SK-N-SH (cell line): ENCODE results near the gene PDE6D. TPM values are rescaled to one million over a fixed set of nuclear protein-coding genes. Genes with fewer than 3 reads are reported as not detected.

Experiments
- CTCF ChIA-PET: fragments of 300-600, 350-600 bp; formaldehyde crosslinking; extraction: SDS; loops from one replicate; lab custom pipeline; 2021; lab: Yijun Ruan, JAX
- POLR2A ChIA-PET: fragments of 350-600 bp; sonication (Branson Sonifier 250); formaldehyde crosslinking; extraction: SDS; loops from one replicate; lab custom pipeline; 2020; ENCODE audit warnings: antibody characterized with exemption, inconsistent platforms; lab: Yijun Ruan, JAX
- DNase-seq: peaks from one replicate; pipeline ENCODE4 v3.0.0; 2012
- H2AFZ ChIP-seq: fragments of 200-600 bp; sonication (generic); 2 replicates; pipeline ENCODE4 v1.8.1; 2016; ENCODE audit warnings: antibody characterized with exemption, mild to moderate bottlenecking, low read depth
- H3F3A ChIP-seq: fragments of 200-600 bp; sonication (generic); replicated peaks from 2 replicates; pipeline ENCODE3; 2016; ENCODE audit warnings: antibody characterized with exemption, mild to moderate bottlenecking; ENCODE audit not compliant: insufficient read depth
- H3K27ac ChIP-seq, 2 experiments: fragments of 200-500 bp in 1 of 2; fragments of 200-600 bp in 1 of 2; sonication (Bioruptor generic) in 1 of 2; sonication (generic), shearing (Covaris generic) in 1 of 2; 2 replicates each; pipeline versions ENCODE4 v1.5.1 to v1.6.1; 2014 to 2016; ENCODE audit warnings: low read depth in 2 of 2, inconsistent platforms in 1 of 2, low read length in 1 of 2, mild to moderate bottlenecking in 1 of 2, mixed read lengths in 1 of 2
- H3K27me3 ChIP-seq: fragments of 200-600 bp; sonication (generic), shearing (Covaris generic); 2 replicates; pipeline ENCODE4 v1.6.1; 2016; ENCODE audit warnings: mixed run types; ENCODE audit not compliant: insufficient read depth
- H3K36me3 ChIP-seq, 2 experiments: fragments of 200-500 bp in 1 of 2; fragments of 200-600 bp in 1 of 2; sonication (Bioruptor generic) in 1 of 2; sonication (generic) in 1 of 2; replicated peaks in 1 of 2; 2 replicates each; pipeline versions ENCODE3 to v1.5.1; 2014 to 2016; ENCODE audit warnings: low read length in 1 of 2, mild to moderate bottlenecking in 1 of 2; ENCODE audit not compliant: insufficient read depth in 2 of 2, control insufficient read depth in 1 of 2
- H3K4me1 ChIP-seq, 2 experiments: fragments of 200-500 bp in 1 of 2; fragments of 200-600 bp in 1 of 2; sonication (Bioruptor generic) in 1 of 2; sonication (generic), shearing (Covaris generic) in 1 of 2; 2 replicates each; pipeline versions ENCODE4 v1.5.1 to v1.6.1; 2014 to 2016; ENCODE audit warnings: low read depth in 1 of 2, low read length in 1 of 2, mixed run types in 1 of 2; ENCODE audit not compliant: insufficient read depth in 2 of 2, control insufficient read depth in 1 of 2
- H3K4me2 ChIP-seq: fragments of 200-600 bp; sonication (generic), shearing (Covaris generic); 2 replicates; pipeline ENCODE4 v1.6.1; 2017; ENCODE audit warnings: mixed run types
- H3K4me3 ChIP-seq, 2 experiments: fragments of 200-500 bp in 1 of 2; fragments of 200-600 bp in 1 of 2; sonication (Bioruptor generic) in 1 of 2; sonication (generic), shearing (Covaris generic) in 1 of 2; 2 replicates each; pipeline versions ENCODE4 v1.5.1 to v1.8.1; 2014 to 2016; ENCODE audit warnings: low read depth in 2 of 2, inconsistent platforms in 1 of 2, low read length in 1 of 2, mild to moderate bottlenecking in 1 of 2, mixed read lengths in 1 of 2, moderate library complexity in 1 of 2
- H3K79me2 ChIP-seq: fragments of 200-600 bp; sonication (generic); 2 replicates; pipeline ENCODE4 v1.8.1; 2017; ENCODE audit warnings: mild to moderate bottlenecking; ENCODE audit not compliant: insufficient read depth
- H3K9ac ChIP-seq: fragments of 200-600 bp; sonication (generic); 2 replicates; pipeline ENCODE4 v1.6.1; 2017; ENCODE audit warnings: mixed run types
- H3K9me2 ChIP-seq: fragments of 200-600 bp; sonication (generic); 2 replicates; pipeline ENCODE4 v1.6.1; 2017; ENCODE audit warnings: mixed run types
- H3K9me3 ChIP-seq: fragments of 200-600 bp; sonication (generic); 2 replicates; pipeline ENCODE4 v1.6.1; 2017; ENCODE audit warnings: mixed run types, mild to moderate bottlenecking, moderate library complexity
- H4K20me1 ChIP-seq: fragments of 200-600 bp; sonication (generic); 2 replicates; pipeline ENCODE4 v1.6.1; 2017; ENCODE audit warnings: mild to moderate bottlenecking, mixed run types; ENCODE audit not compliant: insufficient read depth
- CHD2 ChIP-seq: fragments of 150-350 bp; IDR thresholded peaks from 2 replicates; pipeline ENCODE4 v1.6.1; 2018; ENCODE audit warnings: low read length; ENCODE audit not compliant: partially characterized antibody
- EP300 ChIP-seq, 2 experiments: IDR thresholded peaks; 2 replicates each; pipeline versions ENCODE4 v1.4.0 to v1.6.1; 2012; ENCODE audit warnings: borderline replicate concordance in 1 of 2, low read depth in 1 of 2, low read length in 1 of 2
- EZH2phosphoT487 ChIP-seq: fragments of 200-600 bp; sonication (generic); IDR thresholded peaks from 2 replicates; pipeline ENCODE4 v1.6.1; 2017; ENCODE audit warnings: low read depth, mixed run types, mild to moderate bottlenecking, antibody characterized with exemption, moderate library complexity, borderline replicate concordance
- JUND ChIP-seq: IDR thresholded peaks from 2 replicates; pipeline ENCODE4 v1.4.0; 2012
- MXI1 ChIP-seq: IDR thresholded peaks from 2 replicates; pipeline ENCODE4 v1.6.1; 2012; ENCODE audit warnings: mild to moderate bottlenecking, low read depth, low read length, improper control_type of control experiment
- RAD21 ChIP-seq: IDR thresholded peaks from 2 replicates; pipeline ENCODE4 v1.6.1; 2012; ENCODE audit warnings: mild to moderate bottlenecking, low read length
- RCOR1 ChIP-seq: fragments of 150-350 bp; IDR thresholded peaks from 2 replicates; pipeline ENCODE4 v1.6.1; 2017; ENCODE audit warnings: antibody characterized with exemption, low read length
- RFX5 ChIP-seq: IDR thresholded peaks from 2 replicates; pipeline ENCODE4 v1.6.1; 2012; ENCODE audit warnings: mild to moderate bottlenecking, improper control_type of control experiment, low read length
- RXRA ChIP-seq: IDR thresholded peaks from 2 replicates; pipeline ENCODE4 v1.4.0; 2012; ENCODE audit warnings: low read depth, mild to moderate bottlenecking, borderline replicate concordance
- SIN3A ChIP-seq: IDR thresholded peaks from 2 replicates; pipeline ENCODE4 v1.6.1; 2012; ENCODE audit warnings: low read depth, mild to moderate bottlenecking, low read length, moderate library complexity, borderline replicate concordance
- TAF1 ChIP-seq: IDR thresholded peaks from 2 replicates; pipeline ENCODE4 v1.6.1; 2012; ENCODE audit warnings: low read depth, mild to moderate bottlenecking, low read length, moderate library complexity, borderline replicate concordance
- whole genome bisulfite sequencing: methylation state at CpG from one replicate; pipeline ENCODE4 v1.1.6; 2017; ENCODE audit warnings: low lambda C conversion rate; 5-methylcytosine and 5-hydroxymethylcytosine counted together
- polyA plus RNA-seq, 3 experiments: library from polyadenylated mRNA; depleted of rRNA; stranded (reverse); fragments of >200 nt; gene quantifications; 2 replicates each; pipeline ENCODE4 v1.2.3, GENCODE V29; 2012

PDE6D gene
- polyA plus RNA-seq, 1 of the 3 experiments (the other 2 are of a cell fraction): 33.9 TPM

DNA sequence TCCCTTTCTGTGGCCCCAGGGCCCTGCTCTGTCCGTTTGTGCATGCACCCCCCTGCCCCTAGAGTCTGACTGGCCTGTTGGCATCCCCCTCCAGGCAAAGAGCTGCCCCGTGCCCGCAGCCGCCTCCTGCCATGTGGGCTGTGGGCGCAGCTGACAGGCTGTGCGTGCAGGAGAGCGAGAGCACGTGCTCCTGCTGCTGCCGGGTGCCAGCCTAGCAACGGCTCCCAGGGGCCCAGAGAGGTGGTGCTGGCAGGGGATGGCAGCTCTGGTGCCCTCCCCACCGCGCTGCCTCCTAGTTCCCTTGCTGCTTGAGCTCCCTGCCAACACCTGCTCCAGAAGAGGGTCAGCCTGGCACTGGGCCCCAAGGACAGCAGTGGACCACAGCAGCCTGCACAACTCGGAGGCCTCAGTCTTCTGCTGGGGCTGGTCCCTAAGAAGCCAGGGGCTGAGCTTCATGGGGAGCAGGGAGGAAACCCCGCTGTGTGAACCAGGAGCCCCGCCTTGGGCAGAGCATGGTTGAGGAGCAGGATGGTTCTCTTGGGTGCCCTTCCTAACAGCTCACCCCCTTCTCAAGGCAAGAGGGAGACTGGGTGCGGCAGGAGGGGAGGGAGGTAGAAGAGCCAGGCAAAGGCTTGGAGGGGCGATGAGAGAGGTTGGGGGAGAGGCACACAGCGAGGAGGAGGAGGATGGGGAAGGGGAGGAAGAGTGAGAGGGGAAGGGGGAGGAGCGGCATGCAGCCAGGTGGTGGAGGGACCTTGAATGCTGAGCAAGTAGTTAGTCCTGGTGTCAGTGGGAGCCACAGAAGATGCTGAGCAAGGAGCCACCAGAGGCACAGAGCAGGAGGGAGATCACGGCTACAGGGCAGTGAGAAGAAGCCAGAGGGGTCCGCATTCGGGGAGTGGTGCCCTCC, 96.5 kb downstream of the PDE6D start:
- H3K27ac ChIP-seq: no peak overlapping the region
- no peak overlapping the region for H3K9ac ChIP-seq
- no peak overlapping the region for H2AFZ ChIP-seq
- H3K79me2 ChIP-seq: no peaks in the 10 kb centered on the region
- H3K4me2 ChIP-seq: no peak overlapping the region
- no peaks in the 10 kb centered on the region for H3K9me3 ChIP-seq
- H3K36me3 ChIP-seq: no peaks in the 10 kb centered on the region
- H4K20me1 ChIP-seq: no peaks in the 10 kb centered on the region
- ChIA-PET CTCF (interaction anchor here (0.7 to 29.4 kb wide), 4 partner anchors 10 to 167 kb away, joined by 3 to 1218 read pairs (median 15); partner anchors contain the start of gene PTMA), POLR2A (interaction anchor here (1.2 to 5.4 kb wide), 5 partner anchors 22 to 30 kb away, joined by 4 to 38 read pairs (median 4); partner anchors contain the start of gene PTMA)
- H3F3A ChIP-seq: peaks cover 6% of the 10 kb centered on the region
- no peaks in the 10 kb centered on the region for H3K9me2 ChIP-seq
- H3K4me3 ChIP-seq: no peak overlapping the region
- no peaks in the 10 kb centered on the region for H3K27me3 ChIP-seq
- peaks cover 0 to 23% of the 10 kb centered on the region in 2 experiments; a peak in 1 of 4 replicates for H3K4me1 ChIP-seq
- TF ChIP-seq EZH2phosphoT487 (no peak), CHD2 (no peak), RCOR1 (no peak), RFX5 (no peak), TAF1 (no peak), RAD21 (no peak), MXI1 (no peak), SIN3A (no peak), EP300 (IDR thresholded peaks at IDR 0.05; ENCODE audit: borderline replicate concordance in 1 of 2, low read depth in 1 of 2, low read length in 1 of 2) (no peak)
- no peak for DNase-seq
- 91% methylated on average over 13 of the region's 22 CpGs for WGBS

DNA sequence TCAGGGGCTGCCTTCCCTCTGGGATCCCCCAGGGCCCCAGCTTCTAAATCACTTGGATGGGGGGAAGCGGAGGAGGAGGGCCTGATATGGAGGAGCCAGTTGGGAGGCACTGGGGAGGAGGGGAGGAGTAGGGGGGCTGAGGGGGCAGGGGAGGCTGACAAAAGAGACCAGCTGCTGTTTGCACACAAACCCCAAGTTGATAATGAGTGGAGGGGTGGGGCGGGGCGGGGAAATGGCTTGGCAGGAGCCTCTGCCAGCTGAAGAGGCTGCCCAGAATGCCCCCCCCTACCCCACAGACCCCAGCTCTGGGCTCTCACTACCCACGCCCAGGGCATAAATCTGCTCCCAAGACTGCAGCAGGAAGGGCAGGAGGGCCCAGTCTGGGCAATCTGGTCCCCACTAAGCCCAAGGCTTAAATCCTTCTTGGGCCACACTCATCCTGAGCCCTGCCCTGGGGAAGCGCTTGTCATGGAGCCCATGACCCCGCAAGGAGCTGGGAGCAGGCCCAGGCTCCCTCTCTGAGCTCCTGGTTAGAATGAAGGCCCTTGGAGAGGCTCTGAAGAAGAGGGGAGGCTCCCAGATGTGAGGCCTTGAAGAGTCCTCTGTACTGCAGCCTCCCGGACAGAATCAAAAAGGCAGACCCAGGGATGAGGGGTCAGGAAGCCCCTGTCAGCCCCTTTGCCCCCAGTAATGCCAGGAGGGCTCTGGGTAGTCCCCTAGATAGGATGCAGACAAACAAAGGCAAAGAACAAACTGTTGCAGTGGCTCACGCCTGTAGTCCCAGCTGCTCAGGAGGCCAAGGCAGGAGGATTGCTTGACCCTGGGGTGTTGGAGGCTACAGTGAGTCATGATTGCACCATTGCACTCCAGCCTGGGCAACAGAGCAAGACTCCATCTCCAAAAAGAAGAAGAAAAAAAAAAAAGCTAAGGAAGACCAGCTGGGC, 97.5 kb downstream of the PDE6D start:
- Histone ChIP-seq H3K4me2 (no peak overlapping the region), H3K27ac (peak overlapping the region in 1 of 2 experiments; percentile 75; a peak in 1 of 4 replicates), H4K20me1 (no peaks in the 10 kb centered on the region), H3K9me2 (no peaks in the 10 kb centered on the region), H3K79me2 (no peaks in the 10 kb centered on the region), H3K9me3 (no peaks in the 10 kb centered on the region), H3K9ac (no peak overlapping the region), H3F3A (peaks cover 6% of the 10 kb centered on the region), H3K27me3 (no peaks in the 10 kb centered on the region), H3K4me1 (peaks cover 0 to 23% of the 10 kb centered on the region in 2 experiments; a peak in 1 of 4 replicates), H3K36me3 (no peaks in the 10 kb centered on the region), H2AFZ (no peak overlapping the region), H3K4me3 (no peak overlapping the region)
- WGBS: 98% methylated on average over 8 of the region's 8 CpGs
- CTCF ChIA-PET: interaction anchor here (1.3 to 29.4 kb wide), 3 partner anchors 9 to 71 kb away, joined by 4 to 1218 read pairs (median 26); partner anchors contain the start of gene PTMA
- TF ChIP-seq RAD21 (no peak), JUND (no peak), RXRA (no peak)
- POLR2A ChIA-PET: interaction anchor here (0.9 to 5.4 kb wide), 6 partner anchors 23 to 79 kb away, joined by 3 to 38 read pairs (median 4); partner anchors contain the start of gene PTMA
- DNase-seq: no peak
